B cell (primary cell): ENCODE data around the gene RAPGEF6.

Experiments
- CTCF ChIP-seq: fragments of 200-600 bp; IDR thresholded peaks from one replicate; pipeline ENCODE4 v1.8.0; 2022; ENCODE audit warnings: antibody characterized with exemption, mild to moderate bottlenecking
- EZH2 ChIP-seq: IDR thresholded peaks from 2 replicates; pipeline ENCODE4 v1.6.1; 2012; ENCODE audit warnings: borderline replicate concordance, low read depth, mild to moderate bottlenecking, moderate library complexity, low read length; ENCODE audit not compliant: insufficient read depth, poor library complexity, severe bottlenecking

- TF ChIP-seq CTCF (no peak), EZH2 (no peak)
Measured at GRCh38 chr5:131436081-131436480, 198.9 kb downstream of the RAPGEF6 start.
